ENCODE measurements around the gene CENPT.

DNA sequence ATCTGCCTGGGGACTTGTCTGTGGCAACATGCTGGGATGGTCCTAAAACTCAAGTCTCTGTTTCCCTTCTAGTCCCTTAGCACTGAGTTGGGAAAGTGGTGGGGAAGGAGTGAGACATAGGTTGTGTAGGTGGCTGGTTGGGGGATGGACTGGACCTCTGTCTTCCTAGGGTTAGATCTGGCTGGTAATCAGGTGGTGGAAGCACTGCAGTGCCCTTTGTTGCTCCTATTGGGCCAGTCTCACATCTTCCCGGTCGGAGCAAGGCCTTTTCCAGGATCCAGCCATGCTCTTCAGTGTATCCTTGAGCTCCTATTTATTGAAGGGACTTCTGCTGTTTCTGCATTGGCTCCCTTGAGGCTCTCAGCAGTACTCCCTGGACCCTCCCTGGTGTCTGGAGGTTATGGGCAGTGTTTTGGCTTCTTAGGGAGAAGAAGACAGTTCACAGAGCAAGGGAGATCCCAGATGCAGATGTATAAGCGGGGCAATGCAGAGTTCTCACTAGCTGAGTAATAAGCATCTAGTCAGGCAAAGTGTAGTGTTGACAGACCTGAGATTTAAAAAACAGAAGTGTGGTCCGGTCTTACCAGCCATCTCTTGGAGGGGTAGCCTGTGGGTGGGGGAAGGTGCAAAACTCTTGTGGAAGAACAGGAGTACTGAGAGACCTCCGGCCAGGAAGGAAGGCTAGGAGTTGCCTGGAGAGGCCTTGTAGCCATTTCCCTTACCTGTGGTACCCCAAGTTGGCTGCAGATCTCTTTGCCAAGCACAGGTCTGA lies 2.0 kb downstream of the CENPT start:
- no peak for TF ChIP-seq EZH2phosphoT487 (IDR thresholded peaks at IDR 0.05; ENCODE audit: borderline replicate concordance, low read depth, low read length)
- no peak for TF ChIP-seq CTCF (conservative IDR thresholded peaks at IDR 0.05; ENCODE audit: low read length)
